Endothelial cell of umbilical vein (primary cell): ENCODE results near the gene ARL17A. TPM values are rescaled to one million over a fixed set of nuclear protein-coding genes. Genes with fewer than 3 reads are reported as not detected.
"Not testable (repeated sequence)": the region's sequence is repeated elsewhere in the genome, so short reads cannot be mapped to it uniquely, and the experiment has no call there.

Experiments used
- BruUV-seq: library from RNA; stranded (reverse); fragments of 400-500 nt; replicated peaks from 2 replicates; lab custom pipeline; 2021; lab: Mats Ljungman, UMichigan
- CTCF ChIA-PET: fragments of 300-600, 350-600 bp; sonication (Branson Sonifier 250); formaldehyde crosslinking; loops from one replicate; lab custom pipeline; 2021; ENCODE audit warnings: antibody characterized with exemption, inconsistent platforms; lab: Charles Lee
- POLR2A ChIA-PET: fragments of 300-600, 350-600 bp; sonication (Branson Sonifier 250); formaldehyde crosslinking; loops from one replicate; lab custom pipeline; 2021; ENCODE audit warnings: antibody characterized with exemption, inconsistent platforms; lab: Charles Lee
- DNase-seq: peaks from one replicate; pipeline ENCODE4 v3.0.0-alpha.2; 2011; ENCODE audit warnings: low read depth, low spot score
- FAIRE-seq: peaks from 2 replicates; lab custom pipeline; 2011; peaks lifted over from hg19 to GRCh38; lab: Jason Lieb, UNC
- H2AFZ ChIP-seq: 2 replicates; pipeline ENCODE4 v1.6.0; 2012; ENCODE audit warnings: low read depth, low read length, control low read depth, inconsistent platforms
- H3K27ac ChIP-seq: 2 replicates; pipeline ENCODE4 v1.5.1; 2011; ENCODE audit warnings: low read depth, mild to moderate bottlenecking, control low read depth, low read length, moderate library complexity; ENCODE audit not compliant: insufficient read depth
- H3K27me3 ChIP-seq, 2 experiments: 2 replicates each; pipeline versions ENCODE4 v1.6.0 to v1.6.1; 2011; ENCODE audit warnings: low read length in 2 of 2, mixed read lengths in 1 of 2; ENCODE audit not compliant: control insufficient read depth in 2 of 2, insufficient read depth in 2 of 2
- H3K36me3 ChIP-seq, 2 experiments: 2 replicates in 1 of 2; 3 replicates in 1 of 2; pipeline ENCODE4 v1.5.1; 2011; ENCODE audit warnings: low read length in 2 of 2, mild to moderate bottlenecking in 1 of 2, moderate library complexity in 1 of 2; ENCODE audit not compliant: control insufficient read depth in 2 of 2, insufficient read depth in 2 of 2; ENCODE audit errors: extremely low read depth in 1 of 2
- H3K4me1 ChIP-seq: 3 replicates; pipeline ENCODE4 v1.5.1; 2011; ENCODE audit warnings: mild to moderate bottlenecking, low read length; ENCODE audit not compliant: control insufficient read depth, insufficient read depth; ENCODE audit errors: extremely low read depth
- H3K4me2 ChIP-seq: 2 replicates; pipeline ENCODE4 v1.6.1; 2011; ENCODE audit warnings: low read length, control low read depth, mixed read lengths; ENCODE audit not compliant: insufficient read depth
- H3K4me3 ChIP-seq, 3 experiments: fragments of 200-600 bp in 1 of 3; sonication (generic), shearing (Covaris generic) in 1 of 3; replicated peaks in 1 of 3; 2 replicates each; pipeline ENCODE4 v1.5.1; 2011 to 2016; ENCODE audit warnings: control low read depth in 3 of 3, low read length in 3 of 3, mild to moderate bottlenecking in 2 of 3, inconsistent platforms in 1 of 3, low read depth in 1 of 3, moderate library complexity in 1 of 3; ENCODE audit not compliant: insufficient read depth in 1 of 3
- H3K79me2 ChIP-seq: 2 replicates; pipeline ENCODE4 v1.6.0; 2012; ENCODE audit warnings: low read length, inconsistent platforms; ENCODE audit not compliant: control insufficient read depth, insufficient read depth
- H3K9ac ChIP-seq: replicated peaks from 2 replicates; pipeline ENCODE3; 2011; ENCODE audit warnings: low read length, control low read depth; ENCODE audit not compliant: insufficient read depth; ENCODE audit errors: extremely low read depth
- H3K9me1 ChIP-seq: replicated peaks from 3 replicates; pipeline ENCODE4 v1.6.0; 2011; ENCODE audit warnings: mild to moderate bottlenecking, low read length; ENCODE audit not compliant: control insufficient read depth, insufficient read depth; ENCODE audit errors: extremely low read depth
- H3K9me3 ChIP-seq: replicated peaks from 2 replicates; pipeline ENCODE4 v1.5.1; 2012; ENCODE audit warnings: low read length, inconsistent platforms; ENCODE audit not compliant: control insufficient read depth, insufficient read depth
- H4K20me1 ChIP-seq: replicated peaks from 2 replicates; pipeline ENCODE3; 2011; ENCODE audit warnings: mild to moderate bottlenecking, low read length; ENCODE audit not compliant: control insufficient read depth, insufficient read depth; ENCODE audit errors: extremely low read depth
- dilution Hi-C: fragments of 300-500 bp; cut with MboI; formaldehyde crosslinking; loops from one replicate; pipeline ENCODE4 v1.15.0; 2019; ENCODE audit warnings: low sequenced_read_pairs; ENCODE audit not compliant: extremely low pct_ligation_motif_present
- intact Hi-C: fragments of 100-400 bp; cut with micrococcal nuclease; formaldehyde crosslinking; loops from one replicate; pipeline ENCODE4 v1.10.0; 2022
- polyA plus RNA-seq, 4 experiments: library from polyadenylated mRNA; depleted of rRNA in 3 of 4; stranded (reverse) in 3 of 4; unstranded in 1 of 4; fragments of >200 nt; gene quantifications; 2 replicates each; pipeline versions ENCODE4 v1.2.1 to v1.2.3, GENCODE V29; 2011 to 2012; ENCODE audit warnings: missing spikeins in 1 of 4
- small RNA-seq: library from RNA; depleted of rRNA; stranded (forward); fragments of <200 nt; gene quantifications from one replicate; pipeline ENCODE3, GENCODE V24; 2012; ENCODE audit warnings: low replicate concordance, low read depth; ENCODE audit not compliant: insufficient read depth, insufficient read length
- total RNA-seq: library from RNA; stranded (reverse); gene quantifications from 2 replicates; pipeline ENCODE4 v1.2.3, GENCODE V29; 2021

ARL17A gene
- total and polyA plus RNA-seq, 2 donors (not counting 3 experiments of a cell fraction or from before 2014, with no cell fraction given) = 9.5 to 10.0 TPM

GRCh38 chr17:46467618-46468017, 111.9 kb downstream of the ARL17A start:
- POLR2A ChIA-PET, FAIRE-seq, H3K4me3 ChIP-seq, H3K36me3 ChIP-seq, dilution Hi-C loops, H3K4me1 ChIP-seq, H3K4me2 ChIP-seq, H3K27ac ChIP-seq, CTCF ChIA-PET, H3K79me2 ChIP-seq, DNase-seq, H4K20me1 ChIP-seq, H3K27me3 ChIP-seq, intact Hi-C loops, H2AFZ ChIP-seq, H3K9me1 ChIP-seq, BruUV-seq, H3K9ac ChIP-seq, H3K9me3 ChIP-seq: not testable (repeated sequence)

Small RNA genes within 50 kb of the gene (small RNA-seq; reads per million reads assigned to genes)
- gene RN7SL199P = not detected

Other genes with a start within 250 kb of the ARL17A start
- gene ARL17B, start 217.9 kb downstream of the ARL17A start, total RNA-seq = 12.2 and 13.9 TPM in 2 replicates
- gene ARL17B, start 217.9 kb downstream of the ARL17A start, polyA plus RNA-seq = 3.1 and 6.4 TPM in 2 replicates
- gene LRRC37A2, start 67.2 kb downstream of the ARL17A start, total RNA-seq = 3.4 and 11.2 TPM in 2 replicates
- 5.6 and 6.5 TPM in 2 replicates for gene LRRC37A2, start 67.2 kb downstream of the ARL17A start, polyA plus RNA-seq
- gene NSF, start 11.0 kb upstream of the ARL17A start, total RNA-seq = 43.7 and 45.6 TPM in 2 replicates
- 15.7 and 18.5 TPM in 2 replicates for gene NSF, start 11.0 kb upstream of the ARL17A start, polyA plus RNA-seq
- gene WNT3, start 239.0 kb upstream of the ARL17A start, total RNA-seq = 2.0 and 2.1 TPM in 2 replicates
- 1.4 TPM in 2 replicates for gene WNT3, start 239.0 kb upstream of the ARL17A start, polyA plus RNA-seq